H1 (cell line): Measurements from ENCODE around the gene ZFAND3. TPM values are rescaled to one million over a fixed set of nuclear protein-coding genes. Genes with fewer than 3 reads are reported as not detected.
A peak's percentile ranks its signal among the peaks of the same experiment; 100 is the strongest.

Source experiments
- ATF2 ChIP-seq: IDR thresholded peaks from 2 replicates; pipeline ENCODE4 v1.6.1; 2012; ENCODE audit warnings: low read length, inconsistent platforms
- CHD1 ChIP-seq: IDR thresholded peaks from 2 replicates; pipeline ENCODE4 v1.6.1; 2012; ENCODE audit warnings: low read depth, low read length, improper control_type of control experiment
- EP300 ChIP-seq, 2 experiments: IDR thresholded peaks; 1 replicate in 1 of 2; 2 replicates in 1 of 2; pipeline ENCODE4 v1.6.1; 2011 to 2012; ENCODE audit warnings: low read depth in 2 of 2, low read length in 2 of 2, mild to moderate bottlenecking in 2 of 2, borderline replicate concordance in 1 of 2, inconsistent platforms in 1 of 2, moderate library complexity in 1 of 2
- GTF2F1 ChIP-seq: IDR thresholded peaks from 2 replicates; pipeline ENCODE4 v1.6.1; 2012; ENCODE audit warnings: low read depth, low read length, improper control_type of control experiment, borderline replicate concordance
- HDAC6 ChIP-seq: IDR thresholded peaks from one replicate; pipeline ENCODE4 v1.7.1; 2012; ENCODE audit warnings: low read depth, mild to moderate bottlenecking, inconsistent platforms, low read length, moderate library complexity
- KDM4A ChIP-seq: IDR thresholded peaks from one replicate; pipeline ENCODE4 v1.7.1; 2012; ENCODE audit warnings: low read depth, mild to moderate bottlenecking, moderate library complexity, low read length, inconsistent platforms; ENCODE audit not compliant: severe bottlenecking
- RAD21 ChIP-seq, 2 experiments: IDR thresholded peaks in 1 of 2; conservative IDR thresholded peaks in 1 of 2; 2 replicates each; pipeline ENCODE4 v1.6.1; 2011; ENCODE audit warnings: low read depth in 2 of 2, low read length in 2 of 2, improper control_type of control experiment in 1 of 2, inconsistent platforms in 1 of 2, mild to moderate bottlenecking in 1 of 2, moderate library complexity in 1 of 2
- SIX5 ChIP-seq: IDR thresholded peaks from 2 replicates; pipeline ENCODE4 v1.6.1; 2011; ENCODE audit warnings: mild to moderate bottlenecking, low read depth, low read length
- SP1 ChIP-seq: IDR thresholded peaks from 2 replicates; pipeline ENCODE4 v1.6.1; 2011; ENCODE audit warnings: low read depth, low read length
- SRF ChIP-seq: IDR thresholded peaks from 2 replicates; pipeline ENCODE4 v1.6.1; 2011; ENCODE audit warnings: mild to moderate bottlenecking, low read depth, low read length, moderate library complexity
- TAF1 ChIP-seq: IDR thresholded peaks from 2 replicates; pipeline ENCODE4 v1.6.1; 2011; ENCODE audit warnings: mild to moderate bottlenecking, low read depth, low read length
- TBP ChIP-seq: IDR thresholded peaks from 2 replicates; pipeline ENCODE4 v1.6.1; 2011; ENCODE audit warnings: low read depth, low read length, improper control_type of control experiment
- polyA plus RNA-seq, 7 experiments: library from polyadenylated mRNA; depleted of rRNA in 3 of 7; stranded (reverse) in 5 of 7; unstranded in 2 of 7; fragments of >200 nt in 5 of 7; fragments of 200-250 nt in 2 of 7; gene quantifications; 1 replicate in 5 of 7; 2 replicates in 1 of 7; 4 replicates in 1 of 7; pipeline versions ENCODE4 v1.2.1 to v1.2.3, GENCODE V29; 2011 to 2013; ENCODE audit warnings: missing spikeins in 2 of 7, mixed read lengths in 2 of 7
- total RNA-seq: library from RNA; stranded (reverse); fragmentation: NEBNext Ultra II Directional; extraction: Animal tissue kit (Norgen Biotek cat#: 25700); gene quantifications from 2 replicates; pipeline ENCODE4 v1.2.1, GENCODE V29; 2021

The ZFAND3 gene
- total and polyA plus RNA-seq, 2 of the 8 experiments (the other 6 are each of a cell fraction or from before 2014, with no cell fraction given): 13.0 to 51.3 TPM

- TF ChIP-seq ATF2 (no peak), TAF1 (no peak), CHD1 (no peak), TBP (no peak), SRF (no peak), SIX5 (no peak), GTF2F1 (no peak), SP1 (peak; percentile 56; the same call in 1 of the 2 replicates), EP300 (IDR thresholded peaks at IDR 0.05; ENCODE audit: borderline replicate concordance in 1 of 2, low read depth in 2 of 2, low read length in 2 of 2) (peak in 1 of 2 experiments; percentile 12; a peak in 1 of 3 replicates), KDM4A (no peak), HDAC6 (no peak), RAD21 (IDR thresholded peaks at IDR 0.05 in 1 of 2, conservative IDR thresholded peaks at IDR 0.05 in 1 of 2; ENCODE audit: low read depth in 2 of 2, low read length in 2 of 2) (peak; percentile 9 to 18; a peak in 1 of 4 replicates)
Measured at GRCh38 chr6:38138374-38138773, 318.8 kb downstream of the ZFAND3 start (continued).
